ENCODE measurements around the gene C4BPB. TPM values are rescaled to one million over a fixed set of nuclear protein-coding genes. Genes with fewer than 3 reads are reported as not detected.

C4BPB gene
- total and polyA plus RNA-seq, 2 donors (not counting 3 experiments of a cell fraction or from before 2014, with no cell fraction given): not detected

- Histone ChIP-seq H3K36me3 (ENCODE audit: control insufficient read depth in 2 of 2, extremely low read depth in 1 of 2, insufficient read depth in 2 of 2, low read length in 2 of 2) (peaks cover 6 to 12% of the 10 kb centered on the region in 2 experiments), H3K9ac (replicated peaks; ENCODE audit: extremely low read depth, insufficient read depth, low read length) (no peak overlapping the region), H3K79me2 (ENCODE audit: control insufficient read depth, insufficient read depth, low read length) (peaks cover 46% of the 10 kb centered on the region), H3K4me2 (ENCODE audit: insufficient read depth, low read length) (no peak overlapping the region), H3K27me3 (ENCODE audit: control insufficient read depth in 2 of 2, insufficient read depth in 2 of 2, low read length in 2 of 2) (peaks cover 0 to 2% of the 10 kb centered on the region in 2 experiments), H4K20me1 (replicated peaks; ENCODE audit: control insufficient read depth, extremely low read depth, insufficient read depth, low read length) (peaks cover 7% of the 10 kb centered on the region), H3K27ac (ENCODE audit: insufficient read depth, low read depth, low read length) (no peak overlapping the region), H3K4me3 (replicated peaks in 1 of 3; ENCODE audit: insufficient read depth in 1 of 3, low read depth in 1 of 3, low read length in 3 of 3) (no peak overlapping the region), H3K9me3 (replicated peaks; ENCODE audit: control insufficient read depth, insufficient read depth, low read length) (no peaks in the 10 kb centered on the region), H3K9me1 (replicated peaks; ENCODE audit: control insufficient read depth, extremely low read depth, insufficient read depth, low read length) (no peaks in the 10 kb centered on the region), H3K4me1 (ENCODE audit: control insufficient read depth, extremely low read depth, insufficient read depth, low read length) (peaks cover 15% of the 10 kb centered on the region), H2AFZ (ENCODE audit: low read depth, low read length) (no peak overlapping the region)
- dilution Hi-C loops (cut with MboI; ENCODE audit: extremely low pct_ligation_motif_present, low sequenced_read_pairs) (no loop called here), intact Hi-C loops (cut with micrococcal nuclease) (no loop called here)
- FAIRE-seq: no peak
- ChIA-PET POLR2A (no interaction called here), CTCF (interaction anchor here (1.1 to 2.2 kb wide), 3 partner anchors 11 to 356 kb away, joined by 3 to 11 read pairs (median 5); no protein-coding TSS in a partner anchor)
- TF ChIP-seq JUN (IDR thresholded peaks at IDR 0.05; ENCODE audit: borderline replicate concordance, insufficient read depth, insufficient read length, low read depth) (no peak), EZH2 (IDR thresholded peaks at IDR 0.05; ENCODE audit: borderline replicate concordance, low read depth, low read length, severe bottlenecking) (no peak), GATA2 (IDR thresholded peaks at IDR 0.05; ENCODE audit: insufficient read depth, insufficient read length, low read depth, low read length) (no peak), MAX (IDR thresholded peaks at IDR 0.05; ENCODE audit: insufficient read depth, insufficient read length) (no peak), FOS (IDR thresholded peaks at IDR 0.05; ENCODE audit: borderline replicate concordance, insufficient read depth, low read length) (no peak), POLR2A (IDR thresholded peaks at IDR 0.05; ENCODE audit: low read depth, low read length) (no peak), MYC (IDR thresholded peaks at IDR 0.05; ENCODE audit: low read depth, low read length) (no peak)
- TF ChIP-seq, protein P1, sequence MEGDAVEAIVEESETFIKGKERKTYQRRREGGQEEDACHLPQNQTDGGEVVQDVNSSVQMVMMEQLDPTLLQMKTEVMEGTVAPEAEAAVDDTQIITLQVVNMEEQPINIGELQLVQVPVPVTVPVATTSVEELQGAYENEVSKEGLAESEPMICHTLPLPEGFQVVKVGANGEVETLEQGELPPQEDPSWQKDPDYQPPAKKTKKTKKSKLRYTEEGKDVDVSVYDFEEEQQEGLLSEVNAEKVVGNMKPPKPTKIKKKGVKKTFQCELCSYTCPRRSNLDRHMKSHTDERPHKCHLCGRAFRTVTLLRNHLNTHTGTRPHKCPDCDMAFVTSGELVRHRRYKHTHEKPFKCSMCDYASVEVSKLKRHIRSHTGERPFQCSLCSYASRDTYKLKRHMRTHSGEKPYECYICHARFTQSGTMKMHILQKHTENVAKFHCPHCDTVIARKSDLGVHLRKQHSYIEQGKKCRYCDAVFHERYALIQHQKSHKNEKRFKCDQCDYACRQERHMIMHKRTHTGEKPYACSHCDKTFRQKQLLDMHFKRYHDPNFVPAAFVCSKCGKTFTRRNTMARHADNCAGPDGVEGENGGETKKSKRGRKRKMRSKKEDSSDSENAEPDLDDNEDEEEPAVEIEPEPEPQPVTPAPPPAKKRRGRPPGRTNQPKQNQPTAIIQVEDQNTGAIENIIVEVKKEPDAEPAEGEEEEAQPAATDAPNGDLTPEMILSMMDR (IDR thresholded peaks at IDR 0.05; ENCODE audit: extremely low read depth in 1 of 2, insufficient read depth in 1 of 2, low read depth in 1 of 2, low read length in 2 of 2): no peak
- no TSS peak for BruUV-seq (replicated peaks)
- no peak for DNase-seq (ENCODE audit: low read depth, low spot score)
These were observed 39.6 kb upstream of the C4BPB start for GRCh38 chr1:207049054-207049453.
